Loucy (cell line): Measurements from ENCODE around the gene PKDREJ.

Source experiments
- H2AFZ ChIP-seq: fragments of 200-600 bp; sonication (generic); 2 replicates; pipeline ENCODE4 v1.6.0; 2016; ENCODE audit warnings: antibody characterized with exemption, mild to moderate bottlenecking, low read length, moderate library complexity
- H3F3A ChIP-seq: fragments of 200-600 bp; 2 replicates; pipeline ENCODE4 v1.6.0; 2016; ENCODE audit warnings: antibody characterized with exemption, low read depth, mild to moderate bottlenecking
- H3K27me3 ChIP-seq: fragments of 200-600 bp; sonication (generic); 2 replicates; pipeline ENCODE4 v1.6.1; 2014; ENCODE audit warnings: low read length, mild to moderate bottlenecking; ENCODE audit not compliant: insufficient read depth, poor library complexity, severe bottlenecking
- H3K36me3 ChIP-seq: fragments of 200-600 bp; sonication (generic); 2 replicates; pipeline ENCODE4 v1.6.1; 2016; ENCODE audit warnings: low read length; ENCODE audit not compliant: insufficient read depth
- H3K4me1 ChIP-seq: fragments of 200-600 bp; sonication (generic); 2 replicates; pipeline ENCODE4 v1.5.1; 2014; ENCODE audit warnings: low read length, mild to moderate bottlenecking; ENCODE audit not compliant: insufficient read depth, poor library complexity, severe bottlenecking
- H3K4me2 ChIP-seq: fragments of 200-600 bp; sonication (generic); 2 replicates; pipeline ENCODE4 v1.6.0; 2014; ENCODE audit warnings: antibody characterized with exemption, low read length, low read depth, mild to moderate bottlenecking; ENCODE audit not compliant: poor library complexity, severe bottlenecking
- H3K4me3 ChIP-seq: fragments of 200-600 bp; sonication (generic); 2 replicates; pipeline ENCODE4 v1.5.1; 2014; ENCODE audit warnings: low read length, mild to moderate bottlenecking, mixed read lengths; ENCODE audit not compliant: poor library complexity, severe bottlenecking
- H3K79me2 ChIP-seq: fragments of 200-600 bp; sonication (generic); 2 replicates; pipeline ENCODE4 v1.6.1; 2014; ENCODE audit warnings: low read length; ENCODE audit not compliant: insufficient read depth
- H3K9ac ChIP-seq: fragments of 200-600 bp; sonication (generic); 2 replicates; pipeline ENCODE4 v1.6.0; 2014; ENCODE audit warnings: mild to moderate bottlenecking, low read depth, low read length, moderate library complexity; ENCODE audit not compliant: poor library complexity, severe bottlenecking
- H3K9me2 ChIP-seq: fragments of 200-600 bp; sonication (generic); replicated peaks from 2 replicates; pipeline ENCODE4 v1.6.1; 2016; ENCODE audit warnings: low read depth, low read length, mixed read lengths
- H3K9me3 ChIP-seq: fragments of 200-600 bp; sonication (generic); 2 replicates; pipeline ENCODE4 v1.6.1; 2014; ENCODE audit warnings: mild to moderate bottlenecking, antibody characterized with exemption, low read length, low read depth; ENCODE audit not compliant: insufficient read depth
- H4K20me1 ChIP-seq: fragments of 200-600 bp; sonication (generic); 2 replicates; pipeline ENCODE4 v1.6.0; 2014; ENCODE audit warnings: antibody characterized with exemption, low read length, mild to moderate bottlenecking; ENCODE audit not compliant: insufficient read depth, poor library complexity, severe bottlenecking
- EZH2phosphoT487 ChIP-seq: fragments of 200-600 bp; IDR thresholded peaks from 2 replicates; pipeline ENCODE4 v1.6.1; 2018; ENCODE audit warnings: antibody characterized with exemption, mild to moderate bottlenecking, moderate library complexity, borderline replicate concordance
- TF ChIP-seq, protein P1 (sequence below): fragments of 200-600 bp; sonication (generic); conservative IDR thresholded peaks from 2 replicates; pipeline ENCODE4 v1.5.1; 2014; ENCODE audit warnings: mild to moderate bottlenecking, antibody characterized with exemption, low read length

PKDREJ gene

DNA sequence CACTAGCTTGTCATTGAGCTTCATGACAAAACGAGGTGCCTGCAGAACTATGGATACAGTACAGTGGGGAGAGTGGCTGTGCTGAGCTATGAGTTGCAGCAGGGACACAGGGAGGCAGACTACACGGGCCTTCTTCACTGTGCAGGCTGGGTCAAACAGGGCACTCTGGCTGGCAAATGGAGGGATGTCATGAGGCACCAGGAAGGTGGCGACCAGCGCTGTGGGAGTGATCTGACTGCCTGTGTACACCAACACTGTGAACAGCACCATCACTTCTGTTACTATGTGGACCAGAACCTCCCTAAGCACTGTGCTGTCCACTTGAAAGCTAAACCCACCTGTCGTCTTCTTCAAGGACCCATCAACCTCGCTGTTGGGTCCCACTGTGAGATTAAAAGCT lies 3.1 kb downstream of the PKDREJ start:
- H3K9me3 ChIP-seq, result no peaks in the 10 kb centered on the region; the same call in 1 of the 2 replicates
- TF ChIP-seq, protein P1, sequence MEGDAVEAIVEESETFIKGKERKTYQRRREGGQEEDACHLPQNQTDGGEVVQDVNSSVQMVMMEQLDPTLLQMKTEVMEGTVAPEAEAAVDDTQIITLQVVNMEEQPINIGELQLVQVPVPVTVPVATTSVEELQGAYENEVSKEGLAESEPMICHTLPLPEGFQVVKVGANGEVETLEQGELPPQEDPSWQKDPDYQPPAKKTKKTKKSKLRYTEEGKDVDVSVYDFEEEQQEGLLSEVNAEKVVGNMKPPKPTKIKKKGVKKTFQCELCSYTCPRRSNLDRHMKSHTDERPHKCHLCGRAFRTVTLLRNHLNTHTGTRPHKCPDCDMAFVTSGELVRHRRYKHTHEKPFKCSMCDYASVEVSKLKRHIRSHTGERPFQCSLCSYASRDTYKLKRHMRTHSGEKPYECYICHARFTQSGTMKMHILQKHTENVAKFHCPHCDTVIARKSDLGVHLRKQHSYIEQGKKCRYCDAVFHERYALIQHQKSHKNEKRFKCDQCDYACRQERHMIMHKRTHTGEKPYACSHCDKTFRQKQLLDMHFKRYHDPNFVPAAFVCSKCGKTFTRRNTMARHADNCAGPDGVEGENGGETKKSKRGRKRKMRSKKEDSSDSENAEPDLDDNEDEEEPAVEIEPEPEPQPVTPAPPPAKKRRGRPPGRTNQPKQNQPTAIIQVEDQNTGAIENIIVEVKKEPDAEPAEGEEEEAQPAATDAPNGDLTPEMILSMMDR, result no peak
- TF ChIP-seq EZH2phosphoT487, result no peak
- no peaks in the 10 kb centered on the region for H3K27me3 ChIP-seq
- no peaks in the 10 kb centered on the region for H3K79me2 ChIP-seq
- no peak overlapping the region for H3K4me2 ChIP-seq
- no peak overlapping the region for H2AFZ ChIP-seq
- H3K4me1 ChIP-seq, result no peaks in the 10 kb centered on the region
- H3F3A ChIP-seq, result no peaks in the 10 kb centered on the region
- no peak overlapping the region for H3K4me3 ChIP-seq
- H3K9me2 ChIP-seq, result no peaks in the 10 kb centered on the region
- H3K36me3 ChIP-seq, result no peaks in the 10 kb centered on the region
- H4K20me1 ChIP-seq, result no peaks in the 10 kb centered on the region
- no peak overlapping the region for H3K9ac ChIP-seq

- H3K9ac ChIP-seq, result no peak overlapping the region
- no peaks in the 10 kb centered on the region for H3K79me2 ChIP-seq
- peaks cover 6% of the 10 kb centered on the region for H3K4me1 ChIP-seq
- no peak overlapping the region for H3K4me3 ChIP-seq
- H3F3A ChIP-seq, result no peaks in the 10 kb centered on the region
- TF ChIP-seq EZH2phosphoT487, result no peak
- TF ChIP-seq, protein P1, result no peak
- H4K20me1 ChIP-seq, result no peaks in the 10 kb centered on the region
- H3K36me3 ChIP-seq, result no peaks in the 10 kb centered on the region
- H3K27me3 ChIP-seq, result no peaks in the 10 kb centered on the region
- H3K9me3 ChIP-seq, result no peaks in the 10 kb centered on the region
- no peak overlapping the region for H2AFZ ChIP-seq
- H3K4me2 ChIP-seq, result no peak overlapping the region
- H3K9me2 ChIP-seq, result no peaks in the 10 kb centered on the region
Measured at GRCh38 chr22:46259374-46259773, 3.8 kb downstream of the PKDREJ start.

- no peak overlapping the region for H3K4me3 ChIP-seq
- TF ChIP-seq, protein P1, result no peak
- no peak for TF ChIP-seq EZH2phosphoT487
- H3K4me1 ChIP-seq, result peaks cover 34% of the 10 kb centered on the region
- no peaks in the 10 kb centered on the region for H3F3A ChIP-seq
- H2AFZ ChIP-seq, result no peak overlapping the region
- H3K9me3 ChIP-seq, result no peaks in the 10 kb centered on the region
- no peak overlapping the region for H3K9ac ChIP-seq
- H4K20me1 ChIP-seq, result no peaks in the 10 kb centered on the region
- H3K9me2 ChIP-seq, result no peaks in the 10 kb centered on the region
- H3K4me2 ChIP-seq, result no peak overlapping the region
- H3K36me3 ChIP-seq, result no peaks in the 10 kb centered on the region
- H3K27me3 ChIP-seq, result no peaks in the 10 kb centered on the region
- H3K79me2 ChIP-seq, result peaks cover 23% of the 10 kb centered on the region
Measured at GRCh38 chr22:46256358-46256958, 6.7 kb downstream of the PKDREJ start.
